Lower leg skin (tissue), 4 donors: ENCODE results near the gene CCNI. TPM values are rescaled to one million over a fixed set of nuclear protein-coding genes. Genes with fewer than 3 reads are reported as not detected.

Source experiments
- DNase-seq, 2 donors: peaks; one replicate each; pipeline ENCODE4 v3.0.0-alpha.2; 2019; ENCODE audit warnings: low spot score in 2 of 2
- H3K4me3 ChIP-seq: fragments of 200-600 bp; sonication (generic); 2 replicates; pipeline ENCODE4 v1.5.1; 2017; ENCODE audit warnings: mild to moderate bottlenecking, low read depth; ENCODE audit not compliant: poor library complexity, severe bottlenecking
- POLR2A ChIP-seq, 2 donors: fragments of 450-650 bp; IDR thresholded peaks; one replicate each; pipeline ENCODE4 v1.6.1; 2016 to 2017; ENCODE audit warnings: antibody characterized with exemption in 2 of 2, mild to moderate bottlenecking in 1 of 2, moderate library complexity in 1 of 2
- WGBS, 2 donors: methylation state at CpG; one replicate each; pipeline ENCODE4 v1.1.5; 2018; 5-methylcytosine and 5-hydroxymethylcytosine counted together
- intact Hi-C: fragments of 100-400 bp; cut with DNase I; formaldehyde crosslinking; loops from one replicate; pipeline ENCODE4 v1.15.0; 2023; ENCODE audit warnings: low total_unique reads
- total RNA-seq, 4 donors: library from RNA; depleted of rRNA; stranded (reverse); fragments of >200 nt; gene quantifications; one replicate each; pipeline ENCODE4 v1.1.0, GENCODE V29; 2016
- TF ChIP-seq, protein P1 (sequence below), 3 donors: fragments of 450-650 bp; IDR thresholded peaks; one replicate each; pipeline ENCODE4 v1.5.1; 2016; ENCODE audit warnings: antibody characterized with exemption in 3 of 3, mild to moderate bottlenecking in 3 of 3, moderate library complexity in 2 of 3

The CCNI gene
- total RNA-seq, 4 donors from 2014 or later = 155 to 208 (median 178) TPM

DNA sequence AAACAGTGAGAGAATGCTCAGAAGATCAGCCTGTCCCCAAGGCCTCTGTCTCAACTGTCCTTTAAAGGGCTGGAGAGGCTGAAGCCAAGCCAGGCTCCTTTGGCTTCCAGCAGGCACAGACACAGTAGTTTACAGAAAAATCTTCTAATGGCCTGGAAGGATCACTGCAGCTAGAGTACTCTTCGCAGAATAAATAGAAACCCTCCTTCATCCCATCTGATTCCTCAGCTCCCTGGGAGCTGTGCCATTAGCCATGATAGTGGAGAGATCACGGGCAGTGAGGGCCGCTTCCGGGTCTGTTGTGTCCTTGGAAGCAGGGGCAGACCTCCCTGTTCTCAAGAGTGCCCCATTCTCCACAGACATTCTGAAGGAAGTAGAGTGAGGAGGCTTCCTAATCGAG is 63.1 kb downstream of the CCNI start:
- 70 to 80% methylated on average over 5 of the region's 5 CpGs for WGBS, 2 donors
- TF ChIP-seq, protein P1, sequence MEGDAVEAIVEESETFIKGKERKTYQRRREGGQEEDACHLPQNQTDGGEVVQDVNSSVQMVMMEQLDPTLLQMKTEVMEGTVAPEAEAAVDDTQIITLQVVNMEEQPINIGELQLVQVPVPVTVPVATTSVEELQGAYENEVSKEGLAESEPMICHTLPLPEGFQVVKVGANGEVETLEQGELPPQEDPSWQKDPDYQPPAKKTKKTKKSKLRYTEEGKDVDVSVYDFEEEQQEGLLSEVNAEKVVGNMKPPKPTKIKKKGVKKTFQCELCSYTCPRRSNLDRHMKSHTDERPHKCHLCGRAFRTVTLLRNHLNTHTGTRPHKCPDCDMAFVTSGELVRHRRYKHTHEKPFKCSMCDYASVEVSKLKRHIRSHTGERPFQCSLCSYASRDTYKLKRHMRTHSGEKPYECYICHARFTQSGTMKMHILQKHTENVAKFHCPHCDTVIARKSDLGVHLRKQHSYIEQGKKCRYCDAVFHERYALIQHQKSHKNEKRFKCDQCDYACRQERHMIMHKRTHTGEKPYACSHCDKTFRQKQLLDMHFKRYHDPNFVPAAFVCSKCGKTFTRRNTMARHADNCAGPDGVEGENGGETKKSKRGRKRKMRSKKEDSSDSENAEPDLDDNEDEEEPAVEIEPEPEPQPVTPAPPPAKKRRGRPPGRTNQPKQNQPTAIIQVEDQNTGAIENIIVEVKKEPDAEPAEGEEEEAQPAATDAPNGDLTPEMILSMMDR (IDR thresholded peaks at IDR 0.05) = no peak
- TF ChIP-seq POLR2A (IDR thresholded peaks at IDR 0.05) = no peak
- intact Hi-C loops = no loop called here

DNA sequence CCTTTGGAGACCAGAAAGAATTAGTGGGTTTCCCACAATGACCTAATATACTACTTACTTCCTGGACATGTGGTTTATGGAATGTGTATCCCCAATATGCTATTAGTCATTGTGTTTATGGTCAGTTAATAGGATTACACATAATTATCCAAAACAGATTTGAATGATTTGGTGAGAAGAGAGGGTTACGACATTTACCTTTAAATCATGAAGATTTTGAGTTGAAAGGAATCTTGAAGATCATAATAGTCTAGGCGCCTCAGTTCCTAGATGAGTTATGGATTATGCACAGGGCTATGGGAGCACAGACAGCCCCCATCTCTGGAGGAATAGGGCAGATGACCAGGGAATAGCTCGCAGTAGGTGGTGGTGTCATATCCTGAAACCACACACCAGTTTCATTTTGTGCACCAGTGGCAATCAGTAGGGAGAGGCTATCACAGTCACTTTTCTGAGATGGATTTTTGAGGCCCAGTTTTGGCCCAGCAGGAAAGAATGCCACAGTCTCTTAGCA is 64.9 kb downstream of the CCNI start:
- no peak for DNase-seq
- intact Hi-C loops = no loop called here
- TF ChIP-seq POLR2A (IDR thresholded peaks at IDR 0.05) = no peak
- H3K4me3 ChIP-seq = no peak overlapping the region
- WGBS, 2 donors = 88 to 90% methylated on average over 3 of the region's 3 CpGs

More for the DNA sequence above, 63.1 kb downstream of the CCNI start:
- DNase-seq = no peak
- H3K4me3 ChIP-seq = no peak overlapping the region

DNA sequence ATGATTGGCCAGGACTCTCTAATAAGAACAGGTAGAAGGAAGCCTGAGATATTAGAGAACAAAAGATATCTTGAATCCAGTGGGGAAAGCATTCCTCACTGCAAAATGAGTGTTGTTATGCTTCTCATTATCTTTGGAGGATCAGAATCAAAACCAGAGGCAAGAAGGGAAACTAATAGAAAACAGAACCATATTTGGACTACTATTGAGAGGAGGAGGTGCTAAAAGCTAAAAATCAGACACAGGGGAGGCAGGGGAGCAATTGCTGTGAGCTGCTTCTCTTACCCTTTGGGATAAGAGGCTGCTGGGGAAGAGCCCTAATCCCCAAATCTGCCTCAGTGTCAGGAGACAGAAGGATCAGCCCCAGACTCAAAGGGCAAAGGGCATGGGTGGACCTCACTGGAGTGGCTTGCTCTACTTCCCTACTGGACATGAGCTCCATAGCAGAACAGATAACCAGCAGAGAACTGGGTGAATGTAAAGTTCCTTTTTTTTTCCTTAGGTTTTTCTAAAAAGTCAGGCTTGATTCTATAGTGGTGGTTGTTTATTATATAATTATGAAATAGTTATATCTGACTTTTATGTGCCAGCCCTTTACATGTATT is 66.2 kb downstream of the CCNI start:
- H3K4me3 ChIP-seq = no peak overlapping the region
- intact Hi-C loops = no loop called here
- no peak for DNase-seq
- TF ChIP-seq POLR2A (IDR thresholded peaks at IDR 0.05) = no peak
- TF ChIP-seq, protein P1 (IDR thresholded peaks at IDR 0.05) = no peak

DNA sequence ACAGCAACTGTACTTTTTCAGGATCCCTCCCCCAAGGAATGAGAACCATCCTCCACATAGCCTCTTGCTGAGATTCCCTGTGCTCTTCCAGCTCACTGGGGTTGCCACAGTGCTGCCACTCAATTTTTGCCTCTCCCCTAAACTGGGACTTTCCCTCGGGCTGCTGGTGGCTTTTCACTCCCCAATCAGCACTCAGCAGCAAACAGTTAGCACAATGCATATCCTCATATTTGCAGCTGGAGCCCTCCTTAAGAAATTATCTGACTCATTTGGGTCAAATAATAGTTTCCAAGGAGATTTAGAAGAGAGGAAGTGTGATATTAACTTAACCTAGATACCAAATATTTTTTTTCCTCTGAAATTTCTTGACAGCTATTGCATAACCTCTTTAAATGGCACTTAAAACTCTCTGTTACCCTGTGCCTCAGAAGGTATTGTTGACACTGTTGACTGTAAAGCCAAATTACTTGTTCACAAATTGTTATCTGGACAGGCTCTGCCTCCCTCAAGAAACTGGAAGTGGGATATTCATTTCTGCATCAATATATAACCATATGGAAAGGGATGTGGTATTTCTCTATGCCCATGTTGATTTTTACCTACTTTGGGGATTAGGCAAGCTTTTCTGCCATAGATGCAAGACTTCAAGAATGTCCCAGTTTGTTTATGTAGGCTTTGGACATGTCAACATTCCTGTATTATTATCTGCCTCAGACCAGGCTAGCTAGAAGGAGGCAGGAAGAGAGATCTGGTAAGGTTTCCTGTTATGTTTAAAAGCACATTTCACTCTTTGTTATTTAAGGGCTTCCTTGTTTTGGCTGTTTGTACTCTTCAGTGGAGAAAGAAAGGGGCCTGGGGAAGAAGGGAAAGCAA is 68.2 kb downstream of the CCNI start:
- 12 to 30% methylated on average over 1 of the region's 1 CpG for WGBS, 2 donors
- intact Hi-C loops = no loop called here
- TF ChIP-seq POLR2A (IDR thresholded peaks at IDR 0.05) = no peak
- TF ChIP-seq, protein P1 (IDR thresholded peaks at IDR 0.05) = no peak

DNA sequence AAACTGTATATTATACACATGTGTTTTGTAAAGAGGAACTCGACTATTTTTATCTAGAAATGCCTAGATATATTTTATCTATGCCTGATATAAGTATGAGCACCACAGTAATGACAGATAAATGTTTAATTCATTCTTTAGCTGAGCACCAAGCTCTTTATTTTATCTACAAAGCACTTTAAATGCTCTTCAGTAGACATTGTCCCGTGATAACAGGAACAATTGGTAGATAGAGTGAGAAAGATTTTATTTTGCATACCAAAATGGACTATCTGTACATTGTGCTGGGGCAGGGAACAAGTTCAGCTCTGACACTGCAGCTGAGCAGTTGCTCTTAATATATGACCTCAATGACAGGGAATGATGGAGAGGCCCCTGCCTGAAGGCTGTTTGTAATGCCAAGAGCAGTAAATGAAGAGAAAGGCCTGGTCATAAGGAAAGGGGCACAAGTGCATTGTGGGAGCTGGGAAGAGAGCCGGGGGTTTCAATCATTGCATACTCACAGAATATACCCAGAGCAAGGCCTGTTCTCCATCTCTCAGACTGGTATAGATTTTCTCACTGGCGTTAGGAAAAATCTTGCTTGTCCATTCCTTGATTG is 68.9 kb downstream of the CCNI start:
- DNase-seq = no peak
- H3K4me3 ChIP-seq = no peak overlapping the region
- no peak for TF ChIP-seq POLR2A (IDR thresholded peaks at IDR 0.05)
- TF ChIP-seq, protein P1 (IDR thresholded peaks at IDR 0.05) = no peak
- intact Hi-C loops = no loop called here
- WGBS, 2 donors = 76 to 83% methylated on average over 4 of the region's 4 CpGs

More for the DNA sequence above, 68.2 kb downstream of the CCNI start:
- no peak for DNase-seq
- H3K4me3 ChIP-seq = no peak overlapping the region

DNA sequence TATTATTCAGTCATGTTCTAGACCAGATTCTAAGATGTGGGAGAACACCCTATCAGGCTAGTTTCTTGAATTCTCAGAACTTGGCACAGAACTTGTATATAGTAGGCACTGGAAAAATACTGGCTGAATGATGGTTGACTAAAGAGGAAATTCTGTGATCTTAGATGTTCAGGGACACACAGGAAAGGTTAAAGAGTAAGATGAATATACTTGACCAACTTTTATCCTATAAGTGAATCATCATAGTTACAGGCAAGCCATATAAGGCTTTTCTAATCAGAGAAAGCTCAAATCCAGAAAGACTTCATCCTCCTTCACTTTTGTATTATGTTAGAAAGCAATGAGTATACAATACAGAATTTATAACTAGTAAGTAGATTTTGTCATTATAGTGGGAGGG is 72.4 kb downstream of the CCNI start:
- H3K4me3 ChIP-seq = no peak overlapping the region
- TF ChIP-seq POLR2A (IDR thresholded peaks at IDR 0.05) = no peak
- no peak for DNase-seq
- intact Hi-C loops = no loop called here
